Stimulated activated CD4-positive, alpha-beta T cell treated with anti-CD3 and anti-CD28 coated beads, TNF-alpha, amount 100 ng/mL, for 48 hours (primary cell): ENCODE results near the gene MYF6.
"Not testable (repeated sequence)": the region's sequence is repeated elsewhere in the genome, so short reads cannot be mapped to it uniquely, and the experiment has no call there.

Source experiments
- DNase-seq, 3 donors: peaks; one replicate each; pipeline ENCODE4 v3.0.0-alpha.2; 2020; ENCODE audit warnings: low read depth in 3 of 3

Gene MYF6

DNA sequence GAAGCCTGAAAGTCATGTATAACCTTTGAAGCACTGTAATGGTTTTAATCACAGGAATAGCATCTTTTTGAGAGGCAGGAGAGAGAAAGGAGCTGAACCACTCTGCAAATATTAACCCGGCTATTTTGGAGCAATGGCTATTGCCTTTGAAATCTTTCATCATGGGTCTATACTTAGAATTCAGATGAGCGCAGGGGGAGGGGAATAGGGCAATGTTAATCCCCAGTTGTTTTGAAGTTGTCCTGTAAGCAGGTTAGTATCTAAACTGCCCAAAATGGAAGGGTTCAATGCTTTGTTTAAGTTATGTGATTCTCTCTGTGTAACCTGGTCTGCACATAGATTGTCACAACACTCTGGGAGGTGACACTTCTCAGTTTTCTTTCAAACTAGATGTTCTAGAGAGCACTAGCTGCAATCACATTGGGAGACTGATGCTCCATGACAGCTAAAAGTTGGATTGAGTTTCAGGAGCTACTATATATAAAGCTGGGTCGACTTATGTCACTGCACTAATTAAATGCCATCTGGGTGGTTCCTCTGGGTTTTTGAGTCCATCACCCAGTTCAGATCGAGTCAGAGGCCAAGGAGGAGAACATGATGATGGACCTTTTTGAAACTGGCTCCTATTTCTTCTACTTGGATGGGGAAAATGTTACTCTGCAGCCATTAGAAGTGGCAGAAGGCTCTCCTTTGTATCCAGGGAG, at the start of gene MYF6:
MYF6 (plus strand) TSS at position 509 of the 704 bp plus-strand sequence; CDS start at position 595, 86 bp downstream.
- no peak for DNase-seq

GRCh38 chr12:80659512-80660063, 47.8 kb upstream of the MYF6 start:
- no peak for DNase-seq

DNA sequence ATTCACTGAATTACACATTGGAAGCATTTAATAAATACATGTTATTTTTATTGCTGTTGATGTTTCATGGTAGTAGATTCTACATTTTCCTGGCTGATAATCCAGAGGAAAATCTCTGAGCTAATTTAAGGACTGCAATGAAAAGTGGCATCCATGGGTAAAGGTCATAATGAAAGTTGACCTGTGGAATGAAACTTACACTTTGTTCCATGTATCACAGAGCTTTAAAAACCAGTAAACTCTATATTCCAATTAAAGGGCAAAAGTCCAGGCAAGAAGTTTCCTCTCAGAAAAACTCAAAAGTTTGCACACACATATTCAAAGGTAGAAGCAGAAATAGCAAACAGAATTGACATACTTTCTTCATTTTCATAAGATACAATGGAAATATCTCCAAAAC, 44.8 kb upstream of the MYF6 start:
- no peak for DNase-seq

GRCh38 chr12:80670214-80670613, 37.2 kb upstream of the MYF6 start:
- no peak for DNase-seq

- DNase-seq, result not testable (repeated sequence)
Measured at GRCh38 chr12:80676042-80676636, 31.3 kb upstream of the MYF6 start.

GRCh38 chr12:80676856-80677255, 30.6 kb upstream of the MYF6 start:
- DNase-seq, result no peak

DNA sequence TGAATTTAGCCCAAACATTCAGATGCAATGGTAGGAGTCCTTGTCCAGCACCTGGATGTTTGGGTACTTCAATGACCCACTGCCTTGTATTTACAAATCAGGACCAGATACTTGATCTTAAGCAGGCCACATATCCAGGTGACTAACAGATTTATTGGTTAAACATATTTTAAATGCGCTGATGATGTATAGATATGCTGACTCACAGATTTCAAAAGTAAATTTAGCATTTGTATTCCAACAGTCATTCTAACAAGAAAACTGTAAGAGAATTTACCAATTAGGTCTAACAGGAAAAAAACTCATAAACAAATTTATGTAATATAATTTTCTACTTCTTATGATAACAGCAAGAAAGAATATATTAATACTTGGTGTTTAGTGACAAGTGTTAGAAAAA, 29.4 kb upstream of the MYF6 start:
- DNase-seq, result no peak

DNA sequence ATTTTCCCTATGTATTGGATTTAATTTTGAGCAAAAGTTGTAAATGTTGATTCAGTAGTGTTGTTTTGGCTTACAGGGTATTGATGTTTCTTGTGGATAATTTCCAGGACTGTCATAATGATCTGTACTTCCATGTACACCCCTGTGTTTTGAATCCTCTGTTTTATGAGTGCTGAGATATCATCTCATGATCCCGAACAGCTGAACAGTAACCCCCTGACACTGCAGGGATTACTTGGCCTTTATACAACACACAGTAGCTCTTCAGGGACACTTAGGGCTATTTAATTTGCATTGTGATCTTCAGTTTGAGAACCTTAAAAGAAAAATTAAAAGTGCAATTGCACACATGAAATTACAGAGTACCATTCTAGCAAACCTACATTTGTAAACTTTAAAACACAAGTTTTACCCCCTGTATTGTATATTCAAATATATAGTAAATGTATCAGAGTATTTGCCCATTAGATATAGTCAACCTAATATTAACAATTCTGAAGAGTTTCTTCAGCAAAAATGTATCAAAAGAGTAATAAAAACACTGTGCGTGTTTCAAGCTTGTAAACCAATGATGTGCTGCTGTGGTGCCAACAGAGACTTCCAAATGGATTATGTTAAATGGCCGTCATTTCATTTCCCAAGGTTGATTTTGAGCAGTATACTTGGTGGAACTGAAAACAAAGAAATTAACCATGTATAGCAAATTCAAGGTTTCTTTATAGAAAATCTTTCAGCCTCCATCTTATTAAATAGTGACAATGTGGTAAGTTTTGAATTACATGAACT, 27.9 kb upstream of the MYF6 start:
- DNase-seq, result no peak

- no peak for DNase-seq
Measured at GRCh38 chr12:80681287-80681686, 26.1 kb upstream of the MYF6 start.

- no peak for DNase-seq
Measured at GRCh38 chr12:80681786-80682185, 25.6 kb upstream of the MYF6 start.

DNA sequence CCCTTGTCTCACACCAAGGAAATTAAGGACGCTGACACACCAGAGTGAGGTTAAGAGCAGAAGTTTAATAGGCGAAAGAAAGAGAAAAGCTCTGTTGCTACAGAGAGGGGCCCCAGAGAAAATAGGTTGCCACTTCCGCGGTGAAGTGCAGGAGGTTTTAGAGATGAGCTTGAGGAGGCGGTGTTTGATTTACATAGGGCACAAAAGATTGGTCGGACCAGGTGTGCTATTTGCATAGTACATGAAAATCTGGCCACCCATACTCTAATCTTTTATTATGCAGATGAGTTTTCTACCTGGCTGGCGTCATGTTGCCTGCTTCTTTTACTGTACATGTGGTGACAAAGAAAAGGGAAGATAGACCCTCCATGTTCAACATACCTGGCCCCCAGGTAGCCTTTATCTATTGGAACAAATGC, 23.3 kb upstream of the MYF6 start:
- DNase-seq, result no peak

- no peak for DNase-seq
Measured at GRCh38 chr12:80690090-80690489, 17.3 kb upstream of the MYF6 start.

GRCh38 chr12:80690513-80690912, 16.9 kb upstream of the MYF6 start:
- DNase-seq, result no peak

GRCh38 chr12:80692114-80692513, 15.3 kb upstream of the MYF6 start:
- no peak for DNase-seq

- no peak for DNase-seq
Measured at GRCh38 chr12:80697270-80697887, 10.1 kb upstream of the MYF6 start.

- no peak for DNase-seq
Measured at GRCh38 chr12:80698256-80698655, 9.2 kb upstream of the MYF6 start.

DNA sequence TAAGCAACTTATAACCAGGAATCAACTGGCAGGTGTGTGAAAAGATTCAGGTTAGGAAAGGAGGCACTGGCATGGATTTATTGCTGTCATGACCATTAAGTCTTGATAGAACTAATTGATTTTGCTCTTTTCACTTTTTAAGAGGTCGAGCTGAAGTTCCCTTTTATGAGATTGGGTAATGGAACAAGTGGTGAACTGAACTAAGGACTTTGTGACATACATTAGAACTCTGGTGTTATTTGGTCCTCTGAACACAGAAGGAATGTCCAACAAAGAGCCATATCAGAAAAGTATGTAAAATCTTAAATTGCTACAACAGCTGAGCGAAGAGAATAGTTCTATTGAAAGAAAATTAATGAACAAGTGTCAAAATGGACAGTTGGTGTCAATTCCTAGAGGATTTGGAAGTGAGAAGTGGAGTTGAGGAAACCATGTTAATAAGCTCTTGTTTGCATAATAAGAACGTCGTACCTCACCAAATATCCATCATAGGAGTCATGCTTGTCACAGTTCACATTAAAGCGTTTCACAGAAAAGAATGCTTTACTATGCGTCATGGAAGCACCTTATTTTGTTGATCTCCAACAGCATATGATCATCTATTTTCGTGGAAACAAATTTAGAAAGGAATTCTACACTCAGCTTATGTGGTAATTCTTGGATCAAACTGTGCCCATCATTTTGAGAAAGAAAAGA, 8.4 kb upstream of the MYF6 start:
- no peak for DNase-seq

- DNase-seq, result no peak
Measured at GRCh38 chr12:80700327-80700726, 7.1 kb upstream of the MYF6 start.

- no peak for DNase-seq
Measured at GRCh38 chr12:80701388-80701787, 6.0 kb upstream of the MYF6 start.

- no peak for DNase-seq
Measured at GRCh38 chr12:80702889-80703805, 4.3 kb upstream of the MYF6 start.
